Prostate gland (tissue), 2 donors: ENCODE results near the gene SMYD3.

Experiments used
- POLR2A ChIP-seq: fragments of 450-650 bp; IDR thresholded peaks from one replicate; pipeline ENCODE4 v1.6.1; 2016; ENCODE audit warnings: antibody characterized with exemption, mild to moderate bottlenecking
- POLR2AphosphoS5 ChIP-seq: sonication (generic); formaldehyde crosslinking; IDR thresholded peaks from one replicate; pipeline ENCODE4 v1.6.1; 2017; ENCODE audit warnings: antibody characterized with exemption
- TF ChIP-seq, protein P1 (sequence below), 4 experiments: fragments of 200-600 bp in 2 of 4; fragments of 450-650 bp in 2 of 4; sonication (generic) in 2 of 4; IDR thresholded peaks; 1 replicate in 3 of 4; 2 replicates in 1 of 4; pipeline ENCODE4 v1.5.1; 2016 to 2019; ENCODE audit warnings: antibody characterized with exemption in 4 of 4, mild to moderate bottlenecking in 2 of 4, moderate library complexity in 2 of 4

DNA sequence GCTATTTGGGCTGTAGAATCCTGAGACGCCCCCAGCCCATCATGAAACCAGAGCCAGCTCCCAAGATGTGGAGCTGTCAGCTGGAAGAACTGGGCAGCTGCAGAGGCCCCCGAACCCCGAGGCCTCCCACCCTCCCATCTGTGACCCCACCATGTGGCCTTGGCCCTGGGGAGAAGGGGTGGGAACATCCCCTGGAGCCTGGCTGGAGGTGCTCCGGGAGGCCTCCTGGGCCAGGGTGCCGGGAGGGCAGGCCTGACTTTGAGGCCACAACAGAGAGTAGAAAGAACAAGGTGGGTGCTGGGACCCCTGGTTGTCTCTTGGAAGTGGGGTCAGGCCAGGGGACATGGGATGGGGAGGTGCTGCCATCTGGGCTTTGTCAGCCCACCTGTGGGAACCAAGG lies 6.0 kb upstream of the SMYD3 start:
- TF ChIP-seq, protein P1, sequence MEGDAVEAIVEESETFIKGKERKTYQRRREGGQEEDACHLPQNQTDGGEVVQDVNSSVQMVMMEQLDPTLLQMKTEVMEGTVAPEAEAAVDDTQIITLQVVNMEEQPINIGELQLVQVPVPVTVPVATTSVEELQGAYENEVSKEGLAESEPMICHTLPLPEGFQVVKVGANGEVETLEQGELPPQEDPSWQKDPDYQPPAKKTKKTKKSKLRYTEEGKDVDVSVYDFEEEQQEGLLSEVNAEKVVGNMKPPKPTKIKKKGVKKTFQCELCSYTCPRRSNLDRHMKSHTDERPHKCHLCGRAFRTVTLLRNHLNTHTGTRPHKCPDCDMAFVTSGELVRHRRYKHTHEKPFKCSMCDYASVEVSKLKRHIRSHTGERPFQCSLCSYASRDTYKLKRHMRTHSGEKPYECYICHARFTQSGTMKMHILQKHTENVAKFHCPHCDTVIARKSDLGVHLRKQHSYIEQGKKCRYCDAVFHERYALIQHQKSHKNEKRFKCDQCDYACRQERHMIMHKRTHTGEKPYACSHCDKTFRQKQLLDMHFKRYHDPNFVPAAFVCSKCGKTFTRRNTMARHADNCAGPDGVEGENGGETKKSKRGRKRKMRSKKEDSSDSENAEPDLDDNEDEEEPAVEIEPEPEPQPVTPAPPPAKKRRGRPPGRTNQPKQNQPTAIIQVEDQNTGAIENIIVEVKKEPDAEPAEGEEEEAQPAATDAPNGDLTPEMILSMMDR (IDR thresholded peaks at IDR 0.05): no peak
- TF ChIP-seq POLR2A (no peak), POLR2AphosphoS5 (no peak)
